KMS-11 (cell line): ENCODE measurements around the gene TMEM125.

Experiments used
- H2AFZ ChIP-seq: fragments of 200-600 bp; sonication (generic); 2 replicates; pipeline ENCODE4 v1.6.1; 2016; ENCODE audit warnings: antibody characterized with exemption, mixed run types, low read depth
- H3K27ac ChIP-seq: fragments of 200-600 bp; sonication (generic); 2 replicates; pipeline ENCODE4 v1.6.1; 2016; ENCODE audit warnings: mild to moderate bottlenecking, mixed run types
- H3K27me3 ChIP-seq: fragments of 200-600 bp; sonication (generic); 2 replicates; pipeline ENCODE4 v1.6.1; 2017; ENCODE audit warnings: mild to moderate bottlenecking, low read depth, mixed run types, moderate library complexity; ENCODE audit not compliant: insufficient read depth
- H3K36me3 ChIP-seq: fragments of 200-600 bp; sonication (generic); 2 replicates; pipeline ENCODE4 v1.6.1; 2017; ENCODE audit warnings: mild to moderate bottlenecking, mixed run types; ENCODE audit not compliant: insufficient read depth
- H3K4me1 ChIP-seq: fragments of 200-600 bp; sonication (generic); 2 replicates; pipeline ENCODE4 v1.6.1; 2016; ENCODE audit warnings: mild to moderate bottlenecking, low read depth, mixed run types; ENCODE audit not compliant: poor library complexity, severe bottlenecking
- H3K4me2 ChIP-seq: fragments of 200-600 bp; sonication (generic); 2 replicates; pipeline ENCODE4 v1.7.0; 2016; ENCODE audit warnings: mild to moderate bottlenecking, mixed run types
- H3K4me3 ChIP-seq: fragments of 200-600 bp; sonication (generic); IDR thresholded peaks from 2 replicates; pipeline ENCODE4 v1.6.1; 2017; ENCODE audit warnings: low read depth, low read length, mixed read lengths; ENCODE audit not compliant: insufficient read depth
- H3K79me2 ChIP-seq: fragments of 200-600 bp; sonication (generic); 2 replicates; pipeline ENCODE4 v1.6.1; 2016; ENCODE audit warnings: low read depth, mixed run types; ENCODE audit not compliant: insufficient read depth
- H3K9ac ChIP-seq: fragments of 200-600 bp; sonication (generic); 2 replicates; pipeline ENCODE4 v1.6.1; 2016; ENCODE audit warnings: mild to moderate bottlenecking, mixed run types
- H4K20me1 ChIP-seq: fragments of 200-600 bp; sonication (generic); 2 replicates; pipeline ENCODE4 v1.6.1; 2016; ENCODE audit warnings: mild to moderate bottlenecking, mixed run types; ENCODE audit not compliant: insufficient read depth
- CTCF ChIP-seq: fragments of 200-600 bp; sonication (generic); conservative IDR thresholded peaks from 2 replicates; pipeline ENCODE4 v1.6.1; 2017; ENCODE audit warnings: low read depth, mild to moderate bottlenecking, antibody characterized with exemption, low read length, moderate library complexity, mixed read lengths

The TMEM125 gene

GRCh38 chr1:43319288-43319687 is 49.5 kb downstream of the TMEM125 start:
- no peak overlapping the region for H3K4me2 ChIP-seq
- no peaks in the 10 kb centered on the region for H3K4me1 ChIP-seq
- no peak for TF ChIP-seq CTCF

DNA sequence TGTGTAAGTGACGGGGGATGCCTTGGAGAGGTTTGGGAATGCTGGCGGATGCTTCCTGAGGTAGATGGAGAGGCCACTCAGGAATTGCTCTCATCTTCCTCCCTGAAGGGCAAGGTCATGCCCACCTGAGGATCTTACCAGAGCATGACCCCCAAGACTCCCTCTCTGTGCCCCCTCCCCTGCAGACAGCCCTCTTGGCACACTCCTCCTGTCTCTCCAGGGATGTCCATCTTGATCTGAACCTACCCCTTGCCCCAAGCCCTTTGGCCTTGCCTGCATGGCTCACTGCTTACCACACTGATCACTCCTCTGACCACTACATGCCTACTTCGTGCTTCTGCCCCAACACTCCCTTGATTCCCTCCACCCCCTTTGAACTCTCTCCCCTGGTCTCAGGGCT is 50.0 kb downstream of the TMEM125 start:
- Histone ChIP-seq H3K4me3 (no peak overlapping the region), H3K79me2 (no peaks in the 10 kb centered on the region), H3K27me3 (no peaks in the 10 kb centered on the region), H3K9ac (no peak overlapping the region), H3K4me2 (no peak overlapping the region), H3K4me1 (no peaks in the 10 kb centered on the region), H2AFZ (no peak overlapping the region), H4K20me1 (no peaks in the 10 kb centered on the region), H3K27ac (no peak overlapping the region), H3K36me3 (no peaks in the 10 kb centered on the region)
- no peak for TF ChIP-seq CTCF

More at GRCh38 chr1:43319288-43319687, 49.5 kb downstream of the TMEM125 start:
- H3K4me3 ChIP-seq = no peak overlapping the region
- H2AFZ ChIP-seq = no peak overlapping the region
- H3K9ac ChIP-seq = no peak overlapping the region
- H3K27me3 ChIP-seq = no peaks in the 10 kb centered on the region
- no peaks in the 10 kb centered on the region for H3K79me2 ChIP-seq
- no peak overlapping the region for H3K27ac ChIP-seq
- no peaks in the 10 kb centered on the region for H3K36me3 ChIP-seq
- H4K20me1 ChIP-seq = no peaks in the 10 kb centered on the region

DNA sequence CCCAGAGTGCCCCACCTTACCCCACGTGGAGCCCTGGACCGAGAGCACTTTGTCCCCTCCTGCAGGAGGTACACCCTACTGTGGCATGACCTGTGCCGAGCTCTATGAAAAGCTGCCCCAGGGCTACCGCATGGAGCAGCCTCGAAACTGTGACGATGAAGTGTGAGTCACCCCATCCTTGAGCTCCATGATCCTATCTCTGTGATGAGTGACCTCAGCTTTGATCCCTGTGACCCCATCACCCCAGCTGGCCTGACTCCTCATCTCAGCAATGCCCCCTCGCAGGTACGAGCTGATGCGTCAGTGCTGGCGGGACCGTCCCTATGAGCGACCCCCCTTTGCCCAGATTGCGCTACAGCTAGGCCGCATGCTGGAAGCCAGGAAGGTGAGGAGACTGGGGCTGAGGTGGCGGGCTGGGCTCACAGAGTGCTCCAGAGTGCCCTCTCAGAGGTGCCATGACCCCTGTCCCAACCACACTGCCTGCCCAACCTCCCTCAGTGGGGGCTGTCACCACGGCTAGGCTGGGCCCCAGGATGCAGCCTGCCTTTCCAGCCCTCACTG is 51.6 kb downstream of the TMEM125 start:
- no peak overlapping the region for H3K9ac ChIP-seq
- no peaks in the 10 kb centered on the region for H3K36me3 ChIP-seq
- no peaks in the 10 kb centered on the region for H3K27me3 ChIP-seq
- H3K4me2 ChIP-seq = no peak overlapping the region
- H3K27ac ChIP-seq = no peak overlapping the region
- no peak overlapping the region for H3K4me3 ChIP-seq
- H4K20me1 ChIP-seq = no peaks in the 10 kb centered on the region
- no peaks in the 10 kb centered on the region for H3K79me2 ChIP-seq
- no peak overlapping the region for H2AFZ ChIP-seq
- no peak for TF ChIP-seq CTCF
- no peaks in the 10 kb centered on the region for H3K4me1 ChIP-seq

DNA sequence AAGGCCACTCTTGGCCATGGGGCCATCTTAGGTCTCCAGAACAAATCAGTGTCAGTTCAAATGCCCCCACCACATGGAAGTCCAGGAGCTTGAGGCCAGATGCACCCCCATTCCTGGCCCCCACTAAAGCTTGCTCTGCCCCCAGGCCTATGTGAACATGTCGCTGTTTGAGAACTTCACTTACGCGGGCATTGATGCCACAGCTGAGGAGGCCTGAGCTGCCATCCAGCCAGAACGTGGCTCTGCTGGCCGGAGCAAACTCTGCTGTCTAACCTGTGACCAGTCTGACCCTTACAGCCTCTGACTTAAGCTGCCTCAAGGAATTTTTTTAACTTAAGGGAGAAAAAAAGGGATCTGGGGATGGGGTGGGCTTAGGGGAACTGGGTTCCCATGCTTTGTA is 52.7 kb downstream of the TMEM125 start:
- Histone ChIP-seq H3K4me2 (no peak overlapping the region), H3K27me3 (no peaks in the 10 kb centered on the region), H2AFZ (no peak overlapping the region), H3K79me2 (no peaks in the 10 kb centered on the region), H3K27ac (no peak overlapping the region), H3K9ac (no peak overlapping the region), H4K20me1 (no peaks in the 10 kb centered on the region), H3K36me3 (no peaks in the 10 kb centered on the region), H3K4me3 (no peak overlapping the region), H3K4me1 (no peaks in the 10 kb centered on the region)
- no peak for TF ChIP-seq CTCF
